ENCODE results near the gene CHRNB4. TPM values are rescaled to one million over a fixed set of nuclear protein-coding genes. Genes with fewer than 3 reads are reported as not detected.

The CHRNB4 gene
- total RNA-seq, 2 donors from 2014 or later = 0.22 to 0.70 TPM

- Histone ChIP-seq H3K9me3 (ENCODE audit: control insufficient read depth, low read length) (no peaks in the 10 kb centered on the region), H3K4me1 (ENCODE audit: control insufficient read depth, insufficient read depth, low read length) (no peaks in the 10 kb centered on the region), H3K36me3 (ENCODE audit: control insufficient read depth, insufficient read depth, low read length) (no peaks in the 10 kb centered on the region), H3K4me3 (ENCODE audit: low read length) (peak overlapping the region; percentile 76), H3K27ac (ENCODE audit: low read depth, low read length) (no peak overlapping the region), H3K27me3 (ENCODE audit: control insufficient read depth, insufficient read depth, low read length, poor library complexity, severe bottlenecking) (peaks cover 46% of the 10 kb centered on the region), H3K9ac (ENCODE audit: extremely low read depth, low read length, poor library complexity, severe bottlenecking) (no peak overlapping the region)
- Mint-ChIP-seq H3K4me1 (no peaks in the 10 kb centered on the region), H3K4me3 (peak overlapping the region; percentile 61), H3K27ac (no peak overlapping the region), H3K27me3 (ENCODE audit: insufficient read depth) (peaks cover 44% of the 10 kb centered on the region), H3K9me3 (no peaks in the 10 kb centered on the region), H3K36me3 (ENCODE audit: low read depth) (no peaks in the 10 kb centered on the region)
- TF ChIP-seq CTCF (conservative IDR thresholded peaks at IDR 0.05) = peak; percentile 75
- DNase-seq = peak; percentile 93
- WGBS, 2 experiments (ENCODE audit: insufficient coverage in 1 of 2, insufficient read length in 1 of 2) = 1 to 8% methylated on average over 10 to 39 of the region's 41 CpGs
Measured at GRCh38 chr15:78620021-78620526, 20.9 kb downstream of the CHRNB4 start.

DNA sequence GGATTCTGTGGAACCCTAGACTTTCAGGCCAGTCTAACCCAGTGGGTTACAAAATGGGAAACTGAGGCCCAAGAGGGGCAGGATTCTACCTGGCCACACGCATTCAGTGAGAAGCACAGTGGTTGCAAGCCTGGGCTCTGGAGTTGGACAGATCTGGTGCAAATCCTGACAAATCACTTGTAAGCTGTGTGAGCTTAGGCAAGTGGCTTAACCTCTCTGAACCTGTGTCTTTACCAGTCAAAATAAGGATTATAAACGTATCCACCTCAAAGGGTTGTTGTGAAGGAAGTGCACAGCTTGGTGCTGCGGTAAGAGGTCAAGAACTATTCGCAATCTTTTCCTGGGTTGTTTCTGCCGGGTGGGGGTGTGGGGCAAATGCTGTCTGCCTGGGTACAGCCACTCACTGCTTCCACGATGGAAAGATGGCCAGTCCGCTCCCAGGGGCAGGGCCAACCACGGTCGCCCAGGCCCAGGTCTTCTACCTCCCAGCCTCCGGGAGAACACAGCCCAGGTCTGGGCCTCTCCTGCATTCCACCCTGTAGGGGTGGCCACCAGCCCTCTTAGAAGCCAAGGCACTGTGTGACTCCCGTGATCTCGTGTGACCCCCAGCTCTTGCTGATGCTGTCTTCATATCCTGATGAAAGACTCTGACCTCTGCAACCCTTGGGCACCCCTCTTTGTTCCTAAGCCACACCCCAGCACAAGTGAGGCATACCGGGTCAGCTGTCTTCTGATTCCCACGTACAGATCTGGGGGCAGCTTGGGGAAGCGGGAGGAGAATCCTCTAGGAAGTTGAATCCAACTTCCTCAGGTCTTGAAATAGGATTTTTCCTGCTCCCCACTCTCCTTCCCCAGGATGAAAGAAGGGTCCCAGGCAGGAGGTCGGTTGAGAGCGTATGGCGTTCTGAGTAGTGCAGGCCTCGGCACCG lies 21.7 kb downstream of the CHRNB4 start:
- Mint-ChIP-seq H3K27ac (no peak overlapping the region), H3K4me1 (no peaks in the 10 kb centered on the region), H3K4me3 (peak overlapping the region; percentile 61), H3K9me3 (no peaks in the 10 kb centered on the region), H3K36me3 (ENCODE audit: low read depth) (no peaks in the 10 kb centered on the region), H3K27me3 (ENCODE audit: insufficient read depth) (peaks cover 44% of the 10 kb centered on the region)
- Histone ChIP-seq H3K27ac (ENCODE audit: low read depth, low read length) (no peak overlapping the region), H3K9me3 (ENCODE audit: control insufficient read depth, low read length) (no peaks in the 10 kb centered on the region), H3K27me3 (ENCODE audit: control insufficient read depth, insufficient read depth, low read length, poor library complexity, severe bottlenecking) (peaks cover 46% of the 10 kb centered on the region), H3K9ac (ENCODE audit: extremely low read depth, low read length, poor library complexity, severe bottlenecking) (no peak overlapping the region), H3K4me1 (ENCODE audit: control insufficient read depth, insufficient read depth, low read length) (no peaks in the 10 kb centered on the region), H3K4me3 (ENCODE audit: low read length) (peak overlapping the region; percentile 76), H3K36me3 (ENCODE audit: control insufficient read depth, insufficient read depth, low read length) (no peaks in the 10 kb centered on the region)
- no peak for TF ChIP-seq CTCF (conservative IDR thresholded peaks at IDR 0.05)
- peak; percentile 66 for DNase-seq
- WGBS, 2 experiments (ENCODE audit: insufficient coverage in 1 of 2, insufficient read length in 1 of 2) = 69 to 77% methylated on average over 13 to 20 of the region's 20 CpGs

DNA sequence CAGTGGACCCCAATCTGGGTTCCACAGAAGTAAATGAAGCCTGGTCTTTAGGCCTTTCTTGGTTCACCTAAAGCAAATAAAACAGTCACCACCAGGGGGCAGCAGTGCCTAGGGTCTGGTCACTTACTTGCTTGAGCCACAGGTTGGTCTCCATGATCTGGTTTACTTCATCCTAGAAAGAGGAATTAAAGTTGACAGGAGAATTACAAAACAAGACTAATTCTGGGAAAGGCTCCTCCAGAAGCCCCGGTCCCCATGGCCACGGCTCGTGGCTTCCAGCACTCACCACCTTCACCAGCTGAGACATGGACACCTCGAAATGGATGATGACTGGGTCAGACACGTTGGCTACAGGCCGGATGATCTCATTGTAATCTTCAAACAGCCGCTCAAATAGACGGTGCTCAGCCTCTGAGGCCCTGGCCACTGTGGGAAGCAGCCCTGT lies 22.5 kb downstream of the CHRNB4 start:
- 33 to 64% methylated on average over 6 to 8 of the region's 8 CpGs for WGBS, 2 experiments (ENCODE audit: insufficient coverage in 1 of 2, insufficient read length in 1 of 2)
- no peaks in the 10 kb centered on the region for H3K4me1 ChIP-seq (ENCODE audit: control insufficient read depth, insufficient read depth, low read length)
- DNase-seq = peak; percentile 97
- H3K27ac ChIP-seq (ENCODE audit: low read depth, low read length) = no peak overlapping the region
- no peaks in the 10 kb centered on the region for H3K9me3 ChIP-seq (ENCODE audit: control insufficient read depth, low read length)
- Mint-ChIP-seq H3K36me3 (ENCODE audit: low read depth) (no peaks in the 10 kb centered on the region), H3K4me3 (peak overlapping the region; percentile 22), H3K9me3 (no peaks in the 10 kb centered on the region), H3K27me3 (ENCODE audit: insufficient read depth) (peaks cover 44% of the 10 kb centered on the region), H3K4me1 (no peaks in the 10 kb centered on the region), H3K27ac (peak overlapping the region; percentile 30)
- no peak overlapping the region for H3K4me3 ChIP-seq (ENCODE audit: low read length)
- H3K36me3 ChIP-seq (ENCODE audit: control insufficient read depth, insufficient read depth, low read length) = no peaks in the 10 kb centered on the region
- H3K27me3 ChIP-seq (ENCODE audit: control insufficient read depth, insufficient read depth, low read length, poor library complexity, severe bottlenecking) = peaks cover 46% of the 10 kb centered on the region
- H3K9ac ChIP-seq (ENCODE audit: extremely low read depth, low read length, poor library complexity, severe bottlenecking) = no peak overlapping the region
- peak; percentile 96 for TF ChIP-seq CTCF (conservative IDR thresholded peaks at IDR 0.05)

Data from endodermal cell (in vitro differentiated cells).